NCI-H2227 (cell line): Measurements from ENCODE around the gene PCDHA12.
A peak's percentile ranks its signal among the peaks of the same experiment; 100 is the strongest.
"Not testable (repeated sequence)": the region's sequence is repeated elsewhere in the genome, so short reads cannot be mapped to it uniquely, and the experiment has no call there.

Source experiments
- DNase-seq: peaks from one replicate; lab custom pipeline; 2025; ENCODE audit not compliant: unreplicated experiment; lab: John Stamatoyannopoulos, UW

PCDHA12 gene

DNA sequence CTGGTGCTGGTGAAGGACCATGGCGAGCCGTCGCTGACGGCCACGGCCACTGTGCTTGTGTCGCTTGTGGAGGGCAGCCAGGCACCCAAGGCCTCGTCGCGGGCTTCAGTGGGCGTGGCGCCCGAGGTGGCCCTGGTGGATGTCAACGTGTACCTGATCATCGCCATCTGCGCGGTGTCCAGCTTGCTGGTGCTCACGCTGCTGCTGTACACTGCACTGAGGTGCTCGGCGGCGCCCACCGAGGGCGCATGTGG, 17.2 kb upstream of the PCDHA12 start:
- no peak for DNase-seq

DNA sequence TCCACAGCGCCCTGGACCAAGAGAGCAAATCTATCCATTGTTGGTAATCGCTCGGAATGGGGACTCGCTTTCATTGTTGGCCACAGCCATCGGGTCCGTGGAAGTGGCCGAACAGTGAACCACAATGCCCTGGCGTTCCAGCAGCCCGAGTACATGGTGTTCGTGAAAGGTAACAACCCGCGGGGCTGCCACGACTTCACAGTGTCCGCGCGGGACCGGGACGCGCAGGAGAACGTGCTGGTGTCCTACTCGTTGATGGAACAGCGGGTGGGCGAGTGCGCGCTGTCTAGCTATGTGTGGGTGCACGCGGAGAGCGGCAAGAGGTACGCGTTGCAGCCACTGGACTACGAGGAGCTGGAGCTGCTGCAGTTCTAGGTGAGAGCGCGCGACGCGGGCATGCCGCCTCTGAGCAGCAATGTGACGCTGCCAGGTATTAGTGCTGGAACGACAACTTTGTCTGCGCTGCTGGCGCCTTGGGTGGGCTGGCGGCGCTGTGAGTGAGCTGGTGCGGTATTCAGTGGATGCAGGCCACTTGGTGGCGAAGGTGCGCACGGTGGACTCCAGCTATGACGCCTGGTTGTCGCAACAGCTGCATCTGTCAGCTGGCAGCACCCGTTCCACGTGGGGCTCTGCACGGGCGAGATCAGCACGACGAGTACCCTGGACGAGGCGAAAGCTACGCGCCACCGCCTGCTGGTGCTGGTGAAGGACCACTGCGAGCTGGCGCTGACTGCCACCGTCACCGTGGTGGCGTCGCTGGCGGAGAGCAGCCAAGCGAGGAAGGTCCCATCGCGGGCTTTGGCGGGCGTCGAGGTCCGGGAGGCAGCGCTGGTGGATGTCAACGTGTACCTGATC, 12.4 kb upstream of the PCDHA12 start:
- no peak for DNase-seq

DNA sequence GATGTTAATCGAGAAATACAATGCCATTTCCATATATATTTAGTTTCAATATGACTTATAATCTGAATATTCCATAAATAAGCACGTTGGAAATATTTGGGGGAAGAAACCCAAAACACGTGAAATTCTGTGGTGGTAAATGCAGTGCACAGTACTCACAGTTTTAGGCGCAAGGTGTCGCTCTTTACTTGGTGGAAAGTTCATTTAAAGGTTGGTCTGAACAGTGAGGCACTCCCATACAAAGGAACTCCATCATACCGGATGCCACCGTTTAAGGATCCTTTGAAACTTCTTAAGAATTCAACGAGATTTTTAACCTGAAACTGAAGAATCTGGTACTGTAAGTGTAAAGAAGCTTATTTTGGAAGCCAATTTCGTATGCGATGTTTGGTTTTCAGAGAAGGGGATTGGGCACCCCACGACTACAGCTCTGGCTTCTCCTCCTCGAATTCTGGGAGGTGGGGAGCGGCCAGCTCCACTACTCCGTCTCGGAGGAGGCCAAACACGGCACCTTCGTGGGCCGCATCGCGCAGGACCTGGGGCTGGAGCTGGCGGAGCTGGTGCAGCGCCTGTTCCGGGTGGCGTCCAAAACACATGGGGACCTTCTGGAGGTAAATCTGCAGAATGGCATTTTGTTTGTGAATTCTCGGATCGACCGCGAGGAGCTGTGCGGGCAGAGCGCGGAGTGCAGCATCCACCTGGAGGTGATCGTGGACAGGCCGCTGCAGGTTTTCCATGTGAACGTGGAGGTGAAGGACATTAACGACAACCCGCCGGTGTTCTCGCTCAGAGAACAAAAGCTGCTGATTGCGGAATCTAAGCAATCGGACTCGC, 6.2 kb upstream of the PCDHA12 start, which contains the start of gene PCDHA11:
Gene PCDHA11, plus strand, starts transcription at position 237 of the 834 bp plus-strand sequence. Its CDS starts 147 bp downstream, at position 384.
- no peak for DNase-seq

DNA sequence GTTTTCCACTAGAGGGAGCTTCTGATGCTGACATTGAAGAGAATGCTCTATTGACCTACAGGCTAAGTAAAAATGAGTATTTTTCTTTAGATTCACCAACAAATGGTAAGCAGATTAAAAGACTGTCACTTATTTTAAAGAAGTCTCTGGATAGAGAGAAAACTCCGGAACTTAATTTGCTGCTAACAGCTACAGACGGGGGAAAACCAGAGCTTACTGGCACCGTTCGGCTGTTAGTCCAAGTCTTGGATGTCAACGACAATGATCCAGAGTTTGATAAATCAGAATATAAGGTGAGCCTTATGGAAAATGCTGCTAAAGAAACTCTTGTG, 5.6 kb upstream of the PCDHA12 start:
- no peak for DNase-seq

DNA sequence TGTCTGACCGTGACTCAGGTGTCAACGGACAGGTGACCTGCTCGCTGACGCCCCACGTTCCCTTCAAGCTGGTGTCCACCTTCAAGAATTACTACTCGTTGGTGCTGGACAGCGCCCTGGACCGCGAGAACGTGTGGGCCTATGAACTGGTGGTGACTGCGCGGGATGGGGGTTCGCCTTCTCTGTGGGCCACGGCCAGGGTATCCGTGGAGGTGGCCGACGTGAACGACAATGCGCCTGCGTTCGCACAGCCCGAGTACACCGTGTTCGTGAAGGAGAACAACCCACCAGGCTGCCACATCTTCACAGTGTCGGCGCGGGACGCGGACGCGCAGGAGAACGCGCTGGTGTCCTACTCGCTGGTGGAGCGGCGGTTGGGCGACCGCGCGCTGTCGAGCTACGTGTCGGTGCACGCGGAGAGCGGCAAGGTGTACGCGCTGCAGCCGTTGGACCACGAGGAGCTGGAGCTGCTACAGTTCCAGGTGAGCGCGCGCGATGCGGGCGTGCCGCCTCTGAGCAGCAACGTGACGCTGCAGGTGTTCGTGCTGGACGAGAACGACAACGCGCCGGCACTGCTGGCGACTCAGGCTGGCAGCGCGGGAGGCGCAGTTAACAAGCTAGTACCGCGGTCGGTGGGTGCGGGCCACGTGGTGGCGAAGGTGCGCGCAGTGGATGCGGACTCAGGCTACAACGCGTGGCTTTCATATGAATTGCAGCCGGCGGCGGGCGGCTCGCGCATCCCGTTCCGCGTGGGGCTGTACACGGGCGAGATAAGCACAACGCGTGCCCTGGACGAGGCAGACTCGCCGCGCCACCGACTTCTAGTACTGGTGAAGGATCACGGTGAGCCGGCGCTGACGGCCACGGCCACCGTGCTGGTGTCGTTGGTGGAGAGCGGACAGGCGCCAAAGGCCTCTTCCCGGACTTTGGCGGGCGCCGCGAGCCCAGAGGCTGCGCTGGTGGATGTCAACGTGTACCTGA, 4.6 kb upstream of the PCDHA12 start:
- DNase-seq: no peak

DNA sequence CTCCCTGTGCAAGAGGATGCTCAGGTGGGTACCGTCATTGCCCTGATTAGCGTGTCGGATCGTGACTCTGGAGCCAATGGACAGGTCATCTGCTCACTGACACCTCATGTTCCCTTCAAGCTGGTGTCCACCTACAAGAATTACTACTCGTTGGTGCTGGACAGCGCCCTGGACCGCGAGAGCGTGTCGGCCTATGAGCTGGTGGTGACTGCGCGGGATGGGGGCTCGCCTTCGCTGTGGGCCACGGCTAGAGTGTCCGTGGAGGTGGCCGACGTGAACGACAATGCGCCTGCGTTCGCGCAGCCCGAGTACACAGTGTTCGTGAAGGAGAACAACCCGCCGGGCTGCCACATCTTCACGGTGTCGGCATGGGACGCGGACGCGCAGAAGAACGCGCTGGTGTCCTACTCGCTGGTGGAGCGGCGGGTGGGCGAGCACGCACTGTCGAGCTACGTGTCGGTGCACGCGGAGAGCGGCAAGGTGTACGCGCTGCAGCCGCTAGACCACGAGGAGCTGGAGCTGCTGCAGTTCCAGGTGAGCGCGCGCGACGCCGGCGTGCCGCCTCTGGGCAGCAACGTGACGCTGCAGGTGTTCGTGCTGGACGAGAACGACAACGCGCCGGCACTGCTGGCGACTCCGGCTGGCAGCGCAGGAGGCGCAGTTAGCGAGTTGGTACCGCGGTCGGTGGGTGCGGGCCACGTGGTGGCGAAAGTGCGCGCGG, 1.6 kb downstream of the PCDHA12 start:
- DNase-seq: not testable (repeated sequence)

DNA sequence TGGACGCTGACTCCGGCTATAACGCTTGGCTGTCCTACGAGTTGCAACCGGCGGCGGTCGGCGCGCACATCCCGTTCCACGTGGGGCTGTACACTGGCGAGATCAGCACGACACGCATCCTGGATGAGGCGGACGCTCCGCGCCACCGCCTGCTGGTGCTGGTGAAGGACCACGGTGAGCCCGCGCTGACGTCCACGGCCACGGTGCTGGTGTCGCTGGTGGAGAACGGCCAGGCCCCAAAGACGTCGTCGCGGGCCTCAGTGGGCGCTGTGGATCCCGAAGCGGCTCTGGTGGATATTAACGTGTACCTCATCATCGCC, 2.1 kb downstream of the PCDHA12 start:
- DNase-seq: no peak

DNA sequence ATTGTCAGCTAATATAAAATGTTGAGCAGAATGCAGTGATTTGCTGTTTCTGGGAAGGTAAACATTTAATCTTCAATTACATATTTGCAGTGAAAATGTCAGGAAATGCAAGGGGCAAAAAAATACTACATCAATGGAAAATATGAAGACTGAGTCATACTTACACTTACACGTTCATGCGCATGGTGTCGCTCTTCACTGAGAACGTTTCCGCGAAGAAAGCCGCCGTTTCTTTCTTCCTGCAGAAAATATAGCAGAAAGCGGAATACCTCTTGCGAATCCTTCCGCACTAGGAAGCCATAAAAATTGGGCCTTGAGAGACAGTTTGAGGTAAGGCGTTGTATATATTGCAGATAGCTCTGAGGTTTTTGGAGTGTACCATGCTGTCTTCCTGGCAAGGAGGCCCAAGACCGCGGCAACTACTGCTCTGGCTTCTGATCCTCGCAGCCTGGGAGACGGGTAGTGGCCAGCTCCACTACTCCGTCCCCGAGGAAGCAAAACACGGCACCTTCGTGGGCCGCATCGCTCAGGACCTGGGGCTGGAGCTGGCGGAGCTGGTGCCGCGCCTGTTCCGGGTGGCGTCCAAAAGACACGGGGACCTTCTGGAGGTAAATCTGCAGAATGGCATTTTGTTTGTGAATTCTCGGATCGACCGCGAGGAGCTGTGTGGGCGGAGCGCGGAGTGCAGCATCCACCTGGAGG, 6.9 kb downstream of the PCDHA12 start, which contains the start of gene PCDHA13:
Gene PCDHA13, plus strand, starts transcription at position 236 of the 702 bp plus-strand sequence. Its CDS starts 145 bp downstream, at position 381.
- no peak for DNase-seq

DNA sequence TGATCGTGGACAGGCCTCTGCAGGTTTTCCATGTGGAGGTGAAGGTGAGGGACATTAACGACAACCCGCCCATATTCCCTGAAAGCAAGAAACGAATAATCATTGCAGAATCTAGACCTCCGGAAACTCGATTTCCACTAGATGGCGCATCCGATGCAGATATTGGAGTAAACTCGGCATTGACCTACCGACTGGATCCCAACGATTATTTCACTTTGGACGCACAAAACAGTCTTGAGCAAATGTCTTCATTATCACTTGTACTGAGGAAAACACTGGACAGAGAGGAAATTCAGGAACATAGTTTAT, 7.4 kb downstream of the PCDHA12 start:
- no peak for DNase-seq

DNA sequence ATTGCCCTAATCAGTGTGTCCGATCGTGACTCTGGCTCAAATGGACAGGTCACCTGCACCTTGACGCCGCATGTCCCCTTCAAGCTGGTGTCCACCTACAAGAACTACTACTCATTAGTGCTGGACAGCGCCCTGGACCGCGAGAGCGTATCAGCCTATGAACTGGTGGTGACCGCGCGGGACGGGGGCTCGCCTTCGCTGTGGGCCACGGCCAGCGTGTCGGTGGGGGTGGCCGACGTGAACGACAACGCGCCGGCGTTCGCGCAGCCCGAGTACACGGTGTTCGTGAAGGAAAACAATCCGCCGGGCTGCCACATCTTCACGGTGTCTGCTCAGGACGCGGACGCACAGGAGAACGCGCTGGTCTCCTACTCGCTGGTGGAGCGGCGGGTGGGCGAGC, 8.3 kb downstream of the PCDHA12 start:
- DNase-seq: no peak

DNA sequence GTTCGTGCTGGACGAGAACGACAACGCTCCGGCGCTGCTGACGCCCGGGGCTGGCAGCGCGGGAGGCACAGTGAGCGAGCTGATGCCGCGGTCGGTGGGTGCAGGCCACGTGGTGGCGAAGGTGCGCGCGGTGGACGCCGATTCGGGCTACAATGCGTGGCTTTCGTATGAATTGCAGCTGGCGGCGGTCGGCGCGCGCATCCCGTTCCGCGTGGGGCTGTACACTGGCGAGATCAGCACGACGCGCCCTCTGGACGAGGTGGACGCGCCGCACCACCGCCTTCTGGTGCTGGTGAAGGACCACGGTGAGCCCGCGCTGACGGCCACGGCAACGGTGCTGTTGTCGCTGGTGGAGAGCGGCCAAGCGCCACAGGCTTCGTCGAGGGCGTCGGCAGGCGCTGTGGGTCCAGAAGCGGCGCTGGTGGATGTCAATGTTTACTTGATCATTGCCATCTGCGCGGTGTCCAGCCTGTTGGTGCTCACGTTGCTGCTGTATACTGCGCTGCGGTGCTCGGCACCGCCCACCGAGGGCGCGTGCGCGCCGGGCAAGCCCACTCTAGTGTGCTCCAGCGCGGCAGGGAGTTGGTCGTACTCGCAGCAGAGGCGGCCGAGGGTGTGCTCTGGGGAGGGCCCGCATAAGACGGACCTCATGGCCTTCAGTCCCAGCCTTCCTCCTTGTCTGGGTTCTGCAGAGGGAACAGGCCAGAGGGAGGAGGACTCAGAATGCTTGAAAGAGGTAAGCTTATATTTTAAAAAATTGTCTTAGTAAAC, 9.0 kb downstream of the PCDHA12 start:
- no peak for DNase-seq

DNA sequence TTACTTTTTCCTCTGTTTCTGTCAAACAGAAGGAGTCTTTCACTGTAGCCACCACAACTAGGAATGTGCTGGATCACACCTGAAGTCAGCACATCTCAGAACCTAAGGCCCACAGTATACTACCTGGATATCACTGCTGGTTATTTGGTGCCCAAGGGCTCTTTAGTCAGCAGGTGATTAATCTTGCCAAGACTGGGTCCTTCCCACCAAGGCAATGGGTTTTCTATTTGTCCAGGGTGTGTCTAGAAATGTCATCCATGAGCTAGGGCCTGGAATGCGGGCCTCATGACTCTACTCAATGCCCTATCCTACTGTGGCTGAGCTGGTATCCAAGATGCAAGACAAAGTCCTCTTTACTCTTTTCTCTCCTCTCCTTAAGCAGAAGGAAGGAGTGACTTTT, 41.2 kb downstream of the PCDHA12 start:
- no peak for DNase-seq

DNA sequence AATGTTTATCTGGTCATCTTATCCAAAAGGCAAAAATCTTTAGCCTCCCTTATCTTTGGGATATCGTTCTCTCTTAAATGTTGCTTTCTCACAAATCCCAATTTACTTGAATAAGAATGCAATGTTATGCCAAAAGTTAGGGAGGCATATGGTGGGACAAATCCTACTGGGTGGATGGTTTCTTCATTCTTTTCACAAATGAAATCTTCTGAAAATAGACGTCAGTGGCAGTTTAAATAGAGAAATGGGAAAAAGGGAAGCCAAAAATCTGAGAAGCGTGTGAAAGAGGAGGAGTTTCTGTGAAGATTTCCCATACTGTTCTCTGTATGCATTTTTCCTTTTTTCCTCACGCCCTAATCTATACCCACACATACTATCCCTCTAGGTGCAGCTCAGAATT, 48.5 kb downstream of the PCDHA12 start:
- no peak for DNase-seq

DNA sequence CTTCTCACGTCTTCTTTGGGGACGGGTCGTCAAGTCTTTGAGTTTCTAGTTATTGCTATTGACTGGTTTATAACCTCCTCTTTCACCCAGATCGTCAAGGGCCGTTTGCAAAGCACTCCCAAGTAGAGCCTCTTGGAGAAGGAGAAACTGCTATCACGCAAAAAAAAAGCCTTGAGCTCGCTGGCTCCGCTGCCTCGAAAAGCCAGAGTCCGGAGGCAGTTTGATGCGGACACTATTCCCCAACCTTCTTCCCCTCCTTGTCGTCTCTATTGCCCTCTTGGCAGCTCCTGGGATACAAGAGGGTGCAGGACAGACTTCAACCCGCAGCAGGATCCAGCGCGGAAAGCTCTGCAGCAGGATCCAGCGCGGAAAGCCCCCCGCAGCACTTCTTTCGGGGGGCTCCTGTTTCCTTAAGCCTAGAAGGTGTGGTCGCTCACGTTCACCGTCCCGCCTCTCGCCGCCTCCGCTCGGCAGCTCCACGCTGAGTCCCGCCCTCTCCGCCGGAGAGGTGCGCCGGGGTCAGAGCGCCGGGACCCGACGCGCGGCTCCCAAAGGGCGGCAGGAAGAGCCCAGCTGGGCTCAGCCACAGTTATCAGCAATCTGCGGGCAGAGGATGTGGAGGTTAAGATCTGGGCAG, 50.8 kb downstream of the PCDHA12 start, which contains the start of gene PCDHAC1:
Gene PCDHAC1, plus strand, starts transcription at position 494 of the 637 bp plus-strand sequence. CDS start 594 bp downstream, outside the sequence.
- DNase-seq: peak; percentile 77

DNA sequence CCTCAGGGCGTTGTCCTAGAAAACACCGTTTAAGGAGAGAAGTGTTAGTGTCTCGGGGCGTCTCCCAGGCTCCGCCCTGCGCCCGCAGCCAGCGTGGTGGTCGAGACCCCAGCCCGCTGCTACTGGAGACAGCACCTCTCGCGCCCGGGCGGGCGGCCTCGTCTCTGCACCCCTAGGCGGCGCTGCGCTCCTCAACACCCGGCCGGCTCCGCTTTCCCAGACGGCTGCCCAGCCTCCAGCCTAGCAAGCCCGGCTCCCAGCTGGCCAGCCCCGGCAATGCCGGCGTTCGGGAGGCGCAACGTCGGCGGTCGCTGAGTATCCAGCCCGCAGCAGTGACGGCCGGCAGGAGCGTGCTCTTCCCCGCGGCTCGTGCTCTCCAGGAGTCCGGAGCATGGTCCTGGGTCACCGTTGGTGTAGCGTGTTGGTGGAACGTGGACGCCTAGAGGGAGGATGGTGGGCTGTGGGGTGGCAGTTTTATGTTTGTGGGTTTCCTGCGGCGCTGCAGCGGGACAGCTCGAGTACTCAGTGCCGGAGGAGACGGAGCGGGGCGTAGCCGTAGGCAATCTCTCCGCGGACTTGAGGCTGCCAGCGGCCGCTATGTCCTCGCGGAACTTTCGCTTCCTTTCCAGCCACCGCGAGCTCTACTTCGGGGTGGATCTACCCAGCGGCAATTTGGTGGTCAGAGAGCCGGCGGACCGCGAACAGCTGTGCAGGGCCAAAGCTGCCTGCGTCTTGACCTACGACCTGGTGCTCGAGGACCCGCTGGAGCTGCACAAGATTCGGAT, 51.5 kb downstream of the PCDHA12 start:
- peak; percentile 89 for DNase-seq

DNA sequence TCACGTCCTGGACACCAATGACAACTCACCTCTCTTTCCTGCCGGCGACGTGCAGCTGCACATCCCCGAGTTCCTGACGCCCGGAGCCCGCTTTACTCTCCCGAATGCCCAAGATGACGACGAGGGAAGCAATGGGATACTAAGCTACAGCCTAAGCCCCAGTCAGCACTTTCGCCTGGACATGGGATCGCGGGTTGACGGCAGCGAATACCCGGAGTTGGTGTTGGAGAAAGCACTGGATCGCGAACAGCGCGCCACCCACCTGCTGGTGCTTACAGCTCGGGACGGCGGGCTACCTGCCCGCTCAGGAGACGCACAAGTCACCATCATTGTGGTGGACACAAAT, 52.1 kb downstream of the PCDHA12 start:
- DNase-seq: peak; percentile 25
